Ishikawa (cell line): Measurements from ENCODE around the gene MIS12.

Experiments used
- EGR1 ChIP-seq: IDR thresholded peaks from 2 replicates; pipeline ENCODE4 v1.6.1; 2012
- YY1 ChIP-seq: IDR thresholded peaks from 2 replicates; pipeline ENCODE4 v1.6.1; 2012; ENCODE audit warnings: low read depth
- TF ChIP-seq, protein P1 (sequence below): IDR thresholded peaks from 2 replicates; pipeline ENCODE4 v1.6.1; 2012; ENCODE audit warnings: low read depth, mild to moderate bottlenecking

DNA sequence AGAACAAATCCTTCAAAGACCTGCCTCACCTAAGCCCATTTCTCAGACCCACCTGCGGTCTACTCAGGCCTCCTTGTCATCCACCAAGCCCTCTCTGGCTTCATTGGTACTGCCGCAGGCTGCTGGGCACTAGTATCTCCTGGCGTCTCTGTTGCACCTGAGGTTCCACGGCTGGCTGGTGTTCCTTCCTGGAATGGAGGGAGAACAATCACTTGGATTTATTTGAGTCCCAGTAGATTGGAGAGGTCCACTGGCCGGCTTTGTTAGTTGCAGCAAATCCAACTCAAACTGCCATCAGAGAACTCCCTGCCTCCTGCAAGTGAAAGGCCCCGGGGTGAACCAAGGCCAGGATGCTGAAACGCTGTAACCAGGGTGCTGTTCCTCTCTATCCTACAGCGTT lies 15.3 kb downstream of the MIS12 start:
- TF ChIP-seq, protein P1, sequence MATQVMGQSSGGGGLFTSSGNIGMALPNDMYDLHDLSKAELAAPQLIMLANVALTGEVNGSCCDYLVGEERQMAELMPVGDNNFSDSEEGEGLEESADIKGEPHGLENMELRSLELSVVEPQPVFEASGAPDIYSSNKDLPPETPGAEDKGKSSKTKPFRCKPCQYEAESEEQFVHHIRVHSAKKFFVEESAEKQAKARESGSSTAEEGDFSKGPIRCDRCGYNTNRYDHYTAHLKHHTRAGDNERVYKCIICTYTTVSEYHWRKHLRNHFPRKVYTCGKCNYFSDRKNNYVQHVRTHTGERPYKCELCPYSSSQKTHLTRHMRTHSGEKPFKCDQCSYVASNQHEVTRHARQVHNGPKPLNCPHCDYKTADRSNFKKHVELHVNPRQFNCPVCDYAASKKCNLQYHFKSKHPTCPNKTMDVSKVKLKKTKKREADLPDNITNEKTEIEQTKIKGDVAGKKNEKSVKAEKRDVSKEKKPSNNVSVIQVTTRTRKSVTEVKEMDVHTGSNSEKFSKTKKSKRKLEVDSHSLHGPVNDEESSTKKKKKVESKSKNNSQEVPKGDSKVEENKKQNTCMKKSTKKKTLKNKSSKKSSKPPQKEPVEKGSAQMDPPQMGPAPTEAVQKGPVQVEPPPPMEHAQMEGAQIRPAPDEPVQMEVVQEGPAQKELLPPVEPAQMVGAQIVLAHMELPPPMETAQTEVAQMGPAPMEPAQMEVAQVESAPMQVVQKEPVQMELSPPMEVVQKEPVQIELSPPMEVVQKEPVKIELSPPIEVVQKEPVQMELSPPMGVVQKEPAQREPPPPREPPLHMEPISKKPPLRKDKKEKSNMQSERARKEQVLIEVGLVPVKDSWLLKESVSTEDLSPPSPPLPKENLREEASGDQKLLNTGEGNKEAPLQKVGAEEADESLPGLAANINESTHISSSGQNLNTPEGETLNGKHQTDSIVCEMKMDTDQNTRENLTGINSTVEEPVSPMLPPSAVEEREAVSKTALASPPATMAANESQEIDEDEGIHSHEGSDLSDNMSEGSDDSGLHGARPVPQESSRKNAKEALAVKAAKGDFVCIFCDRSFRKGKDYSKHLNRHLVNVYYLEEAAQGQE, result no peak
- TF ChIP-seq EGR1 (no peak), YY1 (no peak)
